Measurements from ENCODE around the gene UCN2. TPM values are rescaled to one million over a fixed set of nuclear protein-coding genes. Genes with fewer than 3 reads are reported as not detected.

Gene UCN2
- total and polyA plus RNA-seq, 2 experiments from 2014 or later = 0.30 to 1.5 TPM

DNA sequence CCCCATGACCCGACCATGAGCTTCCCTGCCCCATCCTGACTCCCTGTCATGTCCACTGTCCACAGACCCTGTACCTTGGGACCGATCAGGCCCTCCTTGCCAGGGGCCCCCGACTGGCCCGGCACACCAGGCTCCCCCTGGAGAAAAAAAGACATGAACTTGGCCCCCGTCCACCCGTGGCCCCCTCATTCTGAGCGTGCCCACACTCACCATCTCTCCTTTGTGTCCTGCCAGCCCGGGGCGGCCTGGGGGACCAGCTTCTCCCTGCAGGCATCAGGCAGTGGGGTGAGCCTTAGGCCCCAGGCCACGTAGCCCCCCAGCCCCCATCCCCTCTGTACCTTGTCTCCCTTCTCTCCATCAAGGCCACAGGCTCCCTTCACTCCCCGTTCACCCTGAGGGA is 3.9 kb upstream of the UCN2 start:
- 96% methylated on average over 10 of the region's 11 CpGs for WGBS (ENCODE audit: low lambda C conversion rate, missing lambda C conversion rate)
- Histone ChIP-seq H3K27ac (no peak overlapping the region), H3K4me2 (no peak overlapping the region), H3K9me2 (replicated peaks; ENCODE audit: insufficient read depth) (no peaks in the 10 kb centered on the region), H2AFZ (no peak overlapping the region), H3K4me3 (no peak overlapping the region), H3K79me2 (no peaks in the 10 kb centered on the region), H4K20me1 (ENCODE audit: insufficient read depth, poor library complexity, severe bottlenecking) (no peaks in the 10 kb centered on the region), H3K4me1 (ENCODE audit: insufficient read depth) (no peaks in the 10 kb centered on the region), H3K36me3 (replicated peaks; ENCODE audit: insufficient read depth, low read depth) (no peaks in the 10 kb centered on the region), H3K27me3 (no peaks in the 10 kb centered on the region), H3K9me3 (ENCODE audit: low read depth) (no peaks in the 10 kb centered on the region)
- no peak for DNase-seq (ENCODE audit: low spot score)
- no peak for TF ChIP-seq EZH2 (IDR thresholded peaks at IDR 0.05; ENCODE audit: borderline replicate concordance)
- TF ChIP-seq, protein P1, sequence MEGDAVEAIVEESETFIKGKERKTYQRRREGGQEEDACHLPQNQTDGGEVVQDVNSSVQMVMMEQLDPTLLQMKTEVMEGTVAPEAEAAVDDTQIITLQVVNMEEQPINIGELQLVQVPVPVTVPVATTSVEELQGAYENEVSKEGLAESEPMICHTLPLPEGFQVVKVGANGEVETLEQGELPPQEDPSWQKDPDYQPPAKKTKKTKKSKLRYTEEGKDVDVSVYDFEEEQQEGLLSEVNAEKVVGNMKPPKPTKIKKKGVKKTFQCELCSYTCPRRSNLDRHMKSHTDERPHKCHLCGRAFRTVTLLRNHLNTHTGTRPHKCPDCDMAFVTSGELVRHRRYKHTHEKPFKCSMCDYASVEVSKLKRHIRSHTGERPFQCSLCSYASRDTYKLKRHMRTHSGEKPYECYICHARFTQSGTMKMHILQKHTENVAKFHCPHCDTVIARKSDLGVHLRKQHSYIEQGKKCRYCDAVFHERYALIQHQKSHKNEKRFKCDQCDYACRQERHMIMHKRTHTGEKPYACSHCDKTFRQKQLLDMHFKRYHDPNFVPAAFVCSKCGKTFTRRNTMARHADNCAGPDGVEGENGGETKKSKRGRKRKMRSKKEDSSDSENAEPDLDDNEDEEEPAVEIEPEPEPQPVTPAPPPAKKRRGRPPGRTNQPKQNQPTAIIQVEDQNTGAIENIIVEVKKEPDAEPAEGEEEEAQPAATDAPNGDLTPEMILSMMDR (IDR thresholded peaks at IDR 0.05; ENCODE audit: poor library complexity) = no peak
- TF ChIP-seq EZH2phosphoT487 (IDR thresholded peaks at IDR 0.05; ENCODE audit: low read depth, severe bottlenecking, unreplicated experiment) = no peak

DNA sequence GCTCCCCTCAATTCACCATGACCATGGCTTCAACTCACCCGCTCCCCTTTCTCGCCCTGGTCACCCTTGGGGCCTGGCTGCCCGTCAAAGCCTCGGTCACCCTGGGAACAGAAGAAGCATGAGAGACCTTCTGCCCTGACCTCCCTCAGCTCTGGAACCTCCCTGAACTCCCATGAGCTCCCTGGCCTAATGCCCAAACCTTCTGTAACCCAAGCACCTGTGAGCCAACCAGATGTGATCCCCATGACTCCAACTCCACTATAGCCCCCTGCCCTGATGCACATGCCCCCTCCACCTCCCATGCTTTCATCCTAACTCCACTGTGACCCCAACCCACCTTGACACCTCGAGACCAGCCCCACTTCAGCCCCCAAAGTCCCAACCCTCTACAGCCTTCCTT is 3.5 kb upstream of the UCN2 start:
- H3K27ac ChIP-seq = no peak overlapping the region
- no peak overlapping the region for H2AFZ ChIP-seq
- no peaks in the 10 kb centered on the region for H4K20me1 ChIP-seq (ENCODE audit: insufficient read depth, poor library complexity, severe bottlenecking)
- no peak overlapping the region for H3K4me2 ChIP-seq
- no peaks in the 10 kb centered on the region for H3K4me1 ChIP-seq (ENCODE audit: insufficient read depth)
- no peaks in the 10 kb centered on the region for H3K27me3 ChIP-seq
- no peaks in the 10 kb centered on the region for H3K9me3 ChIP-seq (ENCODE audit: low read depth)
- TF ChIP-seq, protein P1 (IDR thresholded peaks at IDR 0.05; ENCODE audit: poor library complexity) = no peak
- TF ChIP-seq EZH2phosphoT487 (IDR thresholded peaks at IDR 0.05; ENCODE audit: low read depth, severe bottlenecking, unreplicated experiment) = no peak
- TF ChIP-seq EZH2 (IDR thresholded peaks at IDR 0.05; ENCODE audit: borderline replicate concordance) = no peak
- no peak for DNase-seq (ENCODE audit: low spot score)
- no peak overlapping the region for H3K4me3 ChIP-seq
- 93% methylated on average over 5 of the region's 5 CpGs for WGBS (ENCODE audit: low lambda C conversion rate, missing lambda C conversion rate)
- H3K9me2 ChIP-seq (replicated peaks; ENCODE audit: insufficient read depth) = no peaks in the 10 kb centered on the region
- no peaks in the 10 kb centered on the region for H3K36me3 ChIP-seq (replicated peaks; ENCODE audit: insufficient read depth, low read depth)
- H3K79me2 ChIP-seq = no peaks in the 10 kb centered on the region

DNA sequence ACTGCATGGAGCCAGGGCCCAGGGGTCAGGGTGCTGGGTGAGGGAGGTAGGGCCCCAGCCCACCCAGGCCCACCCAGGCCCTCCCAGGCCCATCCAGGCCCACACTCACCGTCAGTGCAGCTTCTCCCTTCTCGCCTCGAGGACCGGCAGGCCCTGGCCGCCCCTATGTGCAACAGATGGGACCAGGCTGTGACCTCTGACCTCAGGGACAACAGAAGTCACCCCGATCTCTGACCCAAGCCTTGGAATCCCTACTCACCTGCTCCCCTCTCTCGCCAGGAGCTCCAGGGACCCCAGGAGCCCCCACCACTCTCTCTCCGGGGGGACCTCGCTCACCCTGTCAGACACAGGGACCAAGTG is 2.8 kb upstream of the UCN2 start:
- Histone ChIP-seq H3K27ac (no peak overlapping the region), H3K79me2 (no peaks in the 10 kb centered on the region), H3K4me3 (no peak overlapping the region), H3K36me3 (replicated peaks; ENCODE audit: insufficient read depth, low read depth) (no peaks in the 10 kb centered on the region), H2AFZ (no peak overlapping the region), H3K4me1 (ENCODE audit: insufficient read depth) (no peaks in the 10 kb centered on the region), H3K27me3 (no peaks in the 10 kb centered on the region), H4K20me1 (ENCODE audit: insufficient read depth, poor library complexity, severe bottlenecking) (no peaks in the 10 kb centered on the region), H3K9me3 (ENCODE audit: low read depth) (no peaks in the 10 kb centered on the region), H3K9me2 (replicated peaks; ENCODE audit: insufficient read depth) (no peaks in the 10 kb centered on the region), H3K4me2 (no peak overlapping the region)
- no peak for DNase-seq (ENCODE audit: low spot score)
- TF ChIP-seq, protein P1 (IDR thresholded peaks at IDR 0.05; ENCODE audit: poor library complexity) = no peak
- TF ChIP-seq EZH2 (IDR thresholded peaks at IDR 0.05; ENCODE audit: borderline replicate concordance) (no peak), EZH2phosphoT487 (IDR thresholded peaks at IDR 0.05; ENCODE audit: low read depth, severe bottlenecking, unreplicated experiment) (no peak)
- 97% methylated on average over 9 of the region's 9 CpGs for WGBS (ENCODE audit: low lambda C conversion rate, missing lambda C conversion rate)

All from hepatocyte (in vitro differentiated cells).